RKO (cell line): ENCODE results near the gene ESR2.
A peak's percentile ranks its signal among the peaks of the same experiment; 100 is the strongest.
"Not testable (repeated sequence)": the region's sequence is repeated elsewhere in the genome, so short reads cannot be mapped to it uniquely, and the experiment has no call there.

ENCODE experiments used
- DNase-seq: peaks from one replicate; pipeline ENCODE4 v3.0.0-alpha.2; 2016; ENCODE audit warnings: low spot score

The ESR2 gene

DNA sequence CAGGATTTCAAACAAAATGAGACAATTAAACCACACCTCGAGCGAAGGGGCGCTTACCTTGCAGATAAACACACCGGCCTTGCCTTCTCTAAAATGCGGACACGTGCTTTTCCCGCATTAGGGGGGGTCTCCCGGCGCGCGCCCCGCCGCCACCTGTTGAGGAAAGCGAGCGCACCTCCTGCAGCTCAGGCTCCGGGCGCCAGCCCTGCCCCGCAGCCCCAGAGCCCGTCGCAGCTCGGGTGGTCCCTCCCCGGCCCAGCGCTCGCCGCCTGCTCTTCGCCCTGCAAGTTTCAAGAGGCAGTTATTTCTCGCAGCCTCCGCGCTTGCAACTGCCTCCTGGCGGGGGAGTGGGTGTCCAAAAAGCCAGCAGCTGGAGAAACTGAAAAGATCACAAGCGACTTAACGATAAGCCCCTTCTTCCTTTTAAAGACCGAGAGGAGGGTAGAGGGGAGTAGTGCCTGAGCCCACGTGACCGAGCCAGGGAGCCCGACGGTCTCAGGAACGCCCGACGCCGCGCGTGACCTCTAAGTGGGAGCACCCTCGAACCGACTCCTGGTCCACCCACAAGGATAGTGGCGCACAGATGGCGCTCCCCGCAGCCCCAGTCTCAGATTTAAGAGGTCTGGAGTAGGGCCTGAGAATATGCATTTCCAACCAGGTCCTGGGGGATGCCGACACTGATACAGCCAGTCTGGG lies at the start of gene ESR2:
TSS of gene ESR2 (minus strand) at position 396 of the 696 bp plus-strand sequence. CDS start 11,386 bp downstream, outside the sequence.
- no peak for DNase-seq

- DNase-seq, result no peak
Observed at GRCh38 chr14:64340560-64341196, 46.5 kb upstream of the ESR2 start.

GRCh38 chr14:64338616-64339316 lies 44.6 kb upstream of the ESR2 start:
- DNase-seq, result peak; percentile 99

DNA sequence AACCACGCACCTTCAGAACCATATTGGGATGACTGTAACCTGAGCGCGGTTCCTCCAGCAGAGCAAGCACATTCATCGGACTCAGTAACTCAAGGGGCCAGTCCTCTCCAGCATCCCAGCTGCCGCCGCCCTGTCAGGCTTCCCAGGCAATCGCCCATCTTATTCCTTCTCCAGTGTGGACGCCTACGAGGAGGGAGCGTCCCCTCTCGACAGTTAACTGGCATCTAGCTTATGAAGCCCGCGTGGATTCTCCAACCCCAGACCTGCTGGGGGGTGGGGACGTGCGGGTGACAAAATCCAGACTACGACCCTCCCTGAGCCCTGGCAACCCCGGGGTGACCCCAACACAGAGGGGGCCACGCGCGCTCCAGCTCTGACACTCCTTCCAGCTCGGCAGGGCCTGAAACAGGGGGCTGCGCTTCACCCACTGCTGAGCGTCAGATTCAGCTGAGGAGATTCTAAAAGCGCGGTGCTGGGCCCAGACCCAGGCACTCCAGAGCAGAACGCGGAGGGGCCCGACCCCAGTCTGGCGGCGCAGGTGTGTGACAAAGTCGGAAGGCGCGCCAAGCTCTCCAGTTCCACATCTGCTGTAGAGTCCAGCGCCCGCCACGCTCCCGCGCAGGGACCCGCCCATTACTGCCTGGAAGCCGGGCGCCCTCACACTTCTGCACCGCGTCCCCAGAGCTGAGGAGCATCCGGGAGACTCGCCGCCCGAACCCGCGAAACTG lies 43.9 kb upstream of the ESR2 start:
- DNase-seq, result peak; percentile 82

GRCh38 chr14:64329149-64329548 lies 35.0 kb upstream of the ESR2 start:
- no peak for DNase-seq

- DNase-seq, result no peak
Observed at GRCh38 chr14:64326502-64326901, 32.3 kb upstream of the ESR2 start.

DNA sequence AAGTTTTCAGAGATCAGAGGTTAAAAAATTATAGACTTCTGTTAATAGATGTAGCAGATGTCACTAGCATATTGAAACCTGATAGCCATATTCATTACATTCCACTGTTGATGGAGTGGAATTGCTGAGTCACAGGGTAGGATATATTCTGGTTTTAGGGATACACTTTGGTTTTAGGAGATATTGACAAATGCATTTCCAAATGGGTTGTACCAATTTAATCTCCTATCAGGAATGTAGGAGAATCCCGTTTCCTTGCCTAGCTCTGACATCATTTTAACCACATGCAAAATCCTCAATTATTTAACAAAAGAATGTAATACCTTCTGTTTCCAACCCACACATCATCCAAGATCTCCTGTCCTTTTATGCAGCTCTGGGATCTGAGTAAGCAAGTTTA lies 30.7 kb upstream of the ESR2 start:
- peak; percentile 32 for DNase-seq

DNA sequence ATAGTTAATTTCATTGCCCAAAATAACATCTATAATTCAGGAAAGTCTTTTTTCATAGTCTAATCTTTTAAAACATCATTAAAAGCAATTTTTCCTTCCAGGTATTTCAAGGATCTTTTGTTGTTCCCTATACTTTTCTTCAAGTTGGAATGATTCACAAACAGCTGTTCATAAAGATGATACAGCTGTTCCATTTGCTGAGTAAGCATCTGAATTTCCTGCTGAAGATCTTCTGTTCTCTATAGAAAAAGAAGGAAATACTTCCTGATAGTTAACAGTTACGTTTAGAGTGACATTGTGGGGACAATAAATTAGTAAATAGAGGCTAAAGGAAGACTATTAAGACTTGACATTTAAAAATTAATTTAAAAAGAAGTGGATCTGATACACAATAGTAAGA lies 30.3 kb upstream of the ESR2 start:
- DNase-seq, result peak; percentile 66

DNA sequence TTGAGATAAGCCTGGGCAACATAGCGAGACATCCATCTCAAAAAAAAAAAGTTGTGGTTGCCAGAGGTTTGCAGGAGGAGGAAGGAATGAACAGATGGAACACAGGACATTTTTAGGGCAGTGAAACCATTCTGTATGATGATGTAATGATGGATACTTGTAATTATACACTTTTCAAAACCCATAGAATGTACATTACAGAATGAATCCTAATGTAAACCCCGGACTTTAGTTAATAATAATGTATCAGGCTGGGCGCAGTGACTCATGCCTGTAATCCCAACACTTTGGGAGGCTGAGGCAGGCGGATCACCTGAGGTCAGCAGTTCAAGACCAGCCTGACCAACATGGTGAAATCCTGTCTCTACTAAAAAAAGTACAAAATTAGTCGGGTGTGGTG lies 26.2 kb upstream of the ESR2 start:
- not testable (repeated sequence) for DNase-seq

DNA sequence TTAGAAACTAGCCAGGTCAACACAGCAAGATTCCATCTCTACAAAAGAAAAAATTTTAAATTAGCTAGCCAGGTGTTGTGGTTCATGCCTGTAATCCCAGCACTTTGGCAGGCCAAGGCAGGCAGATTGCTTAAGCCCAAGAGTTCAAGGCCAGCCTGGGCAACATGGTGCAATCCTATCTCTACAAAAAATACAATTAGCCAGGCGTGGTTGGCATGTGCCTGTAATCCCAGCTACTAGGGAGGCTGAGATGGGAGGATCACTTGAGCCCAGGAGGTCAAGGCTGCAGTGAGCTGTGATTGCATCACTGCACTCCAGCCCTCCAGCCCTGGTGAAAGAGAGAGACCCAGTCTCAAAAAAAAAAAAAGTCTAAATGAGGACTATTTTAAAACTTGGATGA lies 24.5 kb upstream of the ESR2 start:
- not testable (repeated sequence) for DNase-seq

DNA sequence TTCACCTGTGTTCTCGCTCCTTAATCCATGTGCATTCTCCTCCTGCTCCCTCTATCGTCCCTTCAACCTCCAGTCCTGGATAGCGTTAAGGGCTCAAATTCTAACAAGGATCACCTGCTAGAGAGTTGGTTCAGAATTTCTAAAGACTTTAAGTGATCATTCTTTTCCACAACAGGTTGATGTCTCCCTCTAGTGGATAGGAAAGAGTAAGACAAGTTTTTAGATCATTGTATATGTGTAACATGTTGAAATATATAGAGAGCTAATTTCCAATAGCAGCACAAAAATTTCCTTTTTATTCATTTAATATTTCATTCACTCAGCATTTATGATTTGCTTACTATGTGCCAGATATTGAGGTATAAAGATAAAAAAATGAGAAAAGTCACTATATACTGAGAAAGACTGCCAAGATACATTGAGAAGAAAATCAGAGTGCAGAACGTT lies 9.3 kb upstream of the ESR2 start:
- DNase-seq, result peak; percentile 82

- DNase-seq, result peak; percentile 26
Observed at GRCh38 chr14:64298773-64299172, 4.6 kb upstream of the ESR2 start.

GRCh38 chr14:64296561-64296960 lies 2.4 kb upstream of the ESR2 start:
- DNase-seq, result peak; percentile 39

GRCh38 chr14:64294672-64295413 lies 672 bp upstream of the ESR2 start:
- peak; percentile 31 for DNase-seq

DNA sequence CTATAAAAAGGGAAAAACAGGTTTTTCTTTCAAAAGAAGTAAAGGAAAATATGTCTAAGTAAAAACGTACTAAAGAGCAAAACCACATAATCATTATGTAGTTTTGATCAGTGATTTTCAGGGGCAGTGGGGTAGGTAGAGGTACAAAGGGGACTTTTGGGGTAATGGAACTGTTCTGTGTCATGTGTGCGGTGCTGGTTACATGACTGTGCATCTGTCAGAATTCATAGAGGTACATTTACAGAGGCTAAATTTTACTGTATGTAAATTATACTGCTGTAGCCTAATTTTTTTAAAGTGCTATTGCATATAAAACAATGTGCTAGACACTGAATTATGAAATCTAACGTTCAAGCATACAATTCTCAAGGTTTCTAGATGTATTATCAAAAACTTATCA lies 2.0 kb downstream of the ESR2 start:
- DNase-seq, result no peak

- DNase-seq, result no peak
Observed at GRCh38 chr14:64289571-64289970, 4.6 kb downstream of the ESR2 start.

GRCh38 chr14:64281805-64282204 lies 12.4 kb downstream of the ESR2 start:
- no peak for DNase-seq

DNA sequence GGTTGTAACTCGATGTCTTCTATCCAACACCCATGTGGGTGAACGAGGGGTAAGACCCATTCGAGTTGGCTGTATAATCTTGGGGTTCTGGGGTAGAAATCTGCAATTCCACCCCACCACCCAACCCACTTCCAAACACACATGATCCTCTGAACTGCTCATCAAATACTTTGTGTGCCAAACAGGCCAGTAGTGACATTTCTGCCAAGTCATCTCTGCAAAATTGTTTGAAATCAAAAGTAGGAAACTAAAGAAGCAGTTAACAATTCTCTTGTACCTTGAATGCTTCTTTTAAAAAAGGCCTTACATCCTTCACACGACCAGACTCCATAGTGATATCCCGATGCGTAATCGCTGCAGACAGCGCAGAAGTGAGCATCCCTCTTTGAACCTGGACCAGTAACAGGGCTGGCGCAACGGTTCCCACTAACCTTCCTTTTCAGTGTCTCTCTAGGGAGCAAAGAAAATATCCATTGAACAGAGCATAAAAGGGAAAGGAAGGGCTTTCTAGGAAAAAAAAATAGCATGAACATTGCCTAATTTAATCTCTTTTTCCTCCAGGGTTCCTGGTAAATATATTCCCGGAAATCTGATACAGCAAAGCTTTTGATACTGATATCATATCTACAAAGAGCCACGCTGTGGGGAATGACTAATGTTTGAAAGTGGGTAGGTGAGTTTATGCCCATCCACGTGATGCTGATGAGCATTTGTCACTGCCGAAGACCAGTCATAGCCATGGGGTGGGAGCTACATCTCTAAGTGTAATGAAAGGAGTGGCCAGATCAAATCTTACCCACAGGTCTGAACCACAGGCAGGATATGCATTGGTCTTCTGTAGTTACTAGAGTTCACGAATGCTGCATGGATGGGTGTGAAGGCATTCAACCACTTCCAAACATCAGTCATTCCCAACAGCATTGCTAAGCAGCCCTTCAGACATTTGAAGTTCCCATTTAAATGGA lies 14.2 kb downstream of the ESR2 start:
- DNase-seq, result peak; percentile 2

DNA sequence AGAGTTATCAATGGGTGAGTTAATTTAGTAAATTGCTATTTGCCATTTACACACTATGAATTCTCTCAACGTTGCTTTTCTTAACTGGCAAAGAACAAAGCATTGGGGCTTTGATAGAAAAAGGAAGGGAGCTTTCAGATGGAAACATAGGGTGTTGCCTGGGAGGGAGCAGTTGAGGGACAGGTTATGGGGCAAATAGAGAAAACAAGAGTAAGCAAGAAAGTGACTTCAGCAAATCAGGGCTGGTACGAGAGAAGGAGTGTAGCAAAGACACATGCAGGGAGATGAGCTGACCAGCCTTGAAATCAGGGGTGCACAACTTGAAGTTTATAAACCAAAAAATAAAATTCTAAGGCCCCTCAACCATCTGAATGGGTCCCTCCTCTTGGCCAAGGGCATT lies 15.7 kb downstream of the ESR2 start:
- DNase-seq, result no peak

DNA sequence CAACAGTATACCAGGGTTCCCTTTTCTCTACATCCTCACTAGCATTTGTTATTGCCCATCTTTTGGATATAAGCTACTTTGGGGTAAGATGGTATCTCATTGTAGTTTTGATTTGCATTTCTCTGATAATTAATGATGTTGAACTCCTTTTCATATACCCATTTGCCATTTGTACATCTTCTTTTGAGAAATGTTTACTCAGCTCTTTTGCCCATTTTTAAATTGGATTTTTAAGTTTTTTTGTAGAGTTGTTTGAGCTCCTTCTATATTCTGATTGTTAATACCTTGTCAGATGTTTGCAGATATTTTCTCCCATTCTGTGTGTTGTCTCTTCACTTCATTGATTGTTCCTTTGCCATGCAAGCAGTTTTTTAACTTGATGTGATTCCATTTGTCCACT lies 22.2 kb downstream of the ESR2 start:
- DNase-seq, result no peak

DNA sequence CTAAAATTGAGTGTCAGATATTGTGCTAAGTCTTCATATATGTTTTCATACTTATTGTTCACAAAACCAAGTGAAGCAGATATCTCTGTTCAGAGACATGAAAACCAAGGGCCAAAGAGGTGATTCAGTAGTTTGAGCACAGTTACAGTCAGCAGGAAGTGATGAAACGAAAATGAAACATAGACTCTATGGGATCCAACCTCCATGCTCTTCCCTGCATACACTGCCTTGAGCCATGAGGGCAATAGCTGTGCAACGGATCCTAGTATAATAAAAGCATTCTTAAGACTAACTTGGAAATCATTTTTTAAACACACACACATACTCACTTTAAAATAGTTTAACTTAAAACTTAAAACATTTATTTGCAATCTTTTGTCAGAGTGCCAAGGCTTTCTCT lies 27.9 kb downstream of the ESR2 start:
- peak; percentile 82 for DNase-seq
